Pericardium fibroblast (primary cell): ENCODE measurements around the gene ING5. TPM values are rescaled to one million over a fixed set of nuclear protein-coding genes. Genes with fewer than 3 reads are reported as not detected.

Experiments
- total RNA-seq: library from RNA; depleted of rRNA; stranded (reverse); fragments of >200 nt; gene quantifications from 2 replicates; pipeline ENCODE4 v1.2.3, GENCODE V29; 2015

Gene ING5
- total RNA-seq, result 15.8 and 27.6 TPM in 2 replicates

DNA sequence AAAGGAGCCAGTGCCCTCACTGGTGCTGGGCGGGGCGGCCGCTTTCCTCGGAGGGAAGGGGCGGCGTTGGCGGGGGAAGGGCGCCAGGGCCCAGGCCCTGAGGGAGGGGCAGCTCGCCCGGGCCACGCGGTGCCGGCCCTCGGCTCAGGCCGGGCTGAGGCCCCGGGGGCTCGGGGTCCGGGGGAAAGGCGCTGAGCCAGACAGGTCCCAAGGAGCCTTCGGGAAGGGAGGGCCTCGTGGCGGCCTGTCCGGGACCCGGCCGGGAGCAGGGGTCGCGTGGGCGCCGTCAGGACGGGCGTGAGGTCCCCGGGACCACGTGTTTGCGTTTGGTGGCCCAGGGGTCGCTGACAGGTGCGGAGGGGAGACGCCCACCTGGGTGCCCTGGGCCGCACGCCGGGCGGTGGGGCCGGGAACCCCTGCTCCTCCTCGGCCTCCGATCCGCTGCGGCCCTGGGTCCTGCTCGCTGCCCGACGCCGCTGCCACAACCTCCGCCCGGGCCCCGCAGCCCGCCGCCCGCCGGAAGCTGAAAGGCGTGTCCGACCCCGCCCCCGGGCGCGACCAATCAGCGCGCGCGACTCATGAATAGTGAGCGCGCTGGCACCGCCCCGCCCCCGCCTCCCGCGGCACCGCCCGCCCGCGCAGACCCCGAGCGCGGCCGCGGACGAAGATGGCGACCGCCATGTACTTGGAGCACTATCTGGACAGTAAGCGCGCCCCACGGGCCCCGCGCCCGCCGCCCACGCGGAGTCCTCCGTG lies at the start of gene ING5:
ING5 (plus strand) TSS at position 641 of the 756 bp plus-strand sequence; CDS start at position 668, 27 bp downstream.

DNA sequence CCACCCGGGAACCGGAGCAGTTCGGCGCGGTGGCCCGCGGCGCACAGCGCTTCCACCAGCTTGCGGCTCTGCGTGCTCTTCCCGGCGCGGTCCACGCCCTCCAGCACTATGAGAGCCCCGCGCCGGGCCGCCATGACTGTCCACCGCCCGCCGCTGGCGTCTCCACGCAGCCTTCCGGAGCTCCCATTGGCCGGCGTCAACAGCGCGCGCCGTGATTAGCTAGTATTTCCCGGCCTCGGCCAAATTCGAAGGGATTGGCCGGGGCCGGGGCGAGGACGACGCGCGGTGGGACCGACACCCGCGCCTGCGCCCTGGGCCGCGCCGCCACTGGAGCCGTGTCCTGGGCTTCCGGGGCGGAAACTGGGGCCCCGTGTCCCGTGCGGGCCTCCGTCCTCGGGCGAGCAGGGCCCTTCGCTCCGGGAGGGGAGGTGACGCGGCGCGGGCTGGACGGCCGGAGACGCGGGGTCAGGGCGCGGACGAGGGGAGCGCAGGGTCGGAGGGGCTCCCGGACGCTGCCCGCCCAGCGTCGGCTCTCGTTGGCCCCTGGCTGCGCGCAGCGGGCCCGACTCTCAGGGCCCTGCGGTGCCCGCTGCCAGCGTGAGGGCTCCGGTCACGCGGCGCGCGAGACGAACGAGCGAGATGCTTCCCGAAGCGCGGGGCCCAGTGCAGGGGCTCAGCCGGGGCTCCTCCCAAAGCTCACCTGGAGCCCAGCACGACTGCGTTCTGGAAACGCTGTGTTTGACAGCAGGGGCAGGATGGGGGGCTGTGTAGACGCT lies 15.0 kb upstream of the ING5 start, which contains the start of gene DTYMK:
DTYMK (minus strand) TSS at position 166 of the 776 bp plus-strand sequence; CDS start at position 134, 32 bp downstream.

DNA sequence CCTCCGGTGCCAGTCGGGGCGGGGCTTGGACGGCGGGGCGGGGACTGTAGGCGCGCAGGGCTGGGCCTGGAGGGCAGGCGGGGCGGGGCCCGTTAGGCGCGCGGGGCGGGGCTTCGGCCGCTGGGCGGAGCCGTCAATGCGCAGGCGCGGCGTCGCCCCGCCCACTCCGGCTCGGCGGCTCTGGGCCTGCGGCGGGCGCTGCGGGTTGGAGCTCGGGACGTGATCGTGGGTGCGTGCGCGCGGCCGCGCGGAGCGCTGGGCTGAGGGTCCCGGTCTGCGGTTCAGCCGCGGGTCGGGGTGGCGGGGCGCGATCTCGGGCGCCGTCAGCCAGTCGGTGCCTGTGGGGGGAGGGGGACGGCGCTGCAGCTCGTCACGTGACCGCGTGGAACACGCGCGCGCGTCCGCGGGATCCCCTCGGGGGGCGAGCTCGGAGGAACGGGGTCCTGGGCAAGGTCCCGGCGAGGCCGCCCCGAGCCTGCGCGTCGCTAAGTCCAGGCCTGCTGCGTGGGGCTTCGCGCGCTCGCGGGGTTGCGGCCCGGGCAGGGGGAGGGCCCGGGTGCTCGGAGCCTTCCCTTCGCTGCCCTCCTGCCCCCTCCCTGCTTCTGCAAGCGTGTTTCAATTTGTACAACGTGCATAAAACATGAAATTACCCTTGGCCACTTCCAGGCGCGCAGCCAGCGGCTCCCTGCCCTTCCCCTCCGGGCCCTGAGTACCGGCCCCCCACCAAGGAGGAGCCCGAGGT lies 32.8 kb downstream of the ING5 start, which contains the start of gene D2HGDH:
D2HGDH (plus strand) TSS at position 164 of the 742 bp plus-strand sequence. CDS start 595 bp downstream, outside the sequence.

DNA sequence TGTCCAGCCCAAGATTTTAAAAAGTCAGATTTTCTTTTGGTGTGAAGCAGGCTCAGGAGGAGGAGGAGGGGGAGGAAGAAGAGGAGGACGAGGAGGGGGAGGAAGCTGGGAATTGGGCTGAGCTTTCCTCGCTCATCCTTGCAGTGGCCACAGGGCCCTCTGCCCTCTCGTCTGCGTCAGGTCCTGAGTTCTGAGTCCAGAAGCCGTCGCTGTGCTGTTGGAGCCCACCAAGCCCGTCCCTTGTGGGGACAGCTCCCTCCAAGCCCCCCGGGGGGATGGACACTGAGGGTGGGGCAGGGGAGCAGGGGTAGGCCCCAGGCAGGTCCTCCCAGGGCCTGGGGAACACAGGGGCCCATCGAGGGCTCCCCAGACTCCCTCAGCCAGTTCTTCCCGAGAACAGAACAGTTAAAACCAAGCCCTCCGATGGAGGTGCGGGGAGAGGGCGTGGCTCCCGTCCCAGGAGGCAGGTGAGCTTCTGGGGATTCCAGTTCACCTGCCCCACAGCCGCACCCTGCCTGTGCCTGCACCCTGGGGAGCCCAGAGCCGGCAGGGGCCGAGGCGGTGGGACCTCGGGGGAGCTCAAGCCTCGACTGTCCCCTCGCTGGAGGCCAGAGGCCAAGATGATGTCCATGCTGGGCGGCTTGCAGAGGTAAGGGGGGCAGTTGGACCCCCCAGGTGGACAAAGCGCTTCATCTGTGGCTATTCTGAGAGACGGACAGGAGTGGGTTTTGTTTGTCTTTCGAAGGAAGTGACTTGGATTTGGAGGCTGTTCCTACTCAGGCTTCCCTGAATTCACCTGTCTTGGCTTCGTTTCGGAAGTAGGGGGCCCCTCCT lies 74.7 kb downstream of the ING5 start, which contains the start of gene GAL3ST2:
GAL3ST2 (plus strand) TSS at position 487 of the 834 bp plus-strand sequence; CDS start at position 621, 134 bp downstream.

Other genes with a start within 250 kb of the ING5 start
- 169 and 216 TPM in 2 replicates for gene STK25, start 193.5 kb upstream of the ING5 start, total RNA-seq
- gene BOK, start 143.3 kb upstream of the ING5 start, total RNA-seq, result 39.5 and 79.9 TPM in 2 replicates
- gene THAP4, start 64.9 kb upstream of the ING5 start, total RNA-seq, result 44.2 and 49.5 TPM in 2 replicates
- 30.6 and 44.6 TPM in 2 replicates for gene ATG4B, start 64.3 kb upstream of the ING5 start, total RNA-seq
- gene DTYMK, start 15.2 kb upstream of the ING5 start, total RNA-seq, result 18.3 and 29.6 TPM in 2 replicates
- gene D2HGDH, start 32.6 kb downstream of the ING5 start, total RNA-seq, result 16.7 and 20.3 TPM in 2 replicates
- not detected in 2 replicates for gene GAL3ST2, start 74.8 kb downstream of the ING5 start, total RNA-seq
- 0.09 TPM in 1 of 2 replicates, not detected in the other for gene NEU4, start 107.2 kb downstream of the ING5 start, total RNA-seq
- gene PDCD1, start 156.9 kb downstream of the ING5 start, total RNA-seq, result 0.12 TPM in 1 of 2 replicates, not detected in the other
- not detected in 2 replicates for gene RTP5, start 167.7 kb downstream of the ING5 start, total RNA-seq